Left renal cortex interstitium (tissue), 4 donors: ENCODE results near the gene TRIM51. TPM values are rescaled to one million over a fixed set of nuclear protein-coding genes. Genes with fewer than 3 reads are reported as not detected.
"Not testable (repeated sequence)": the region's sequence is repeated elsewhere in the genome, so short reads cannot be mapped to it uniquely, and the experiment has no call there.

ENCODE experiments used
- DNase-seq, 4 donors: peaks; one replicate each; pipeline ENCODE4 v3.0.0-alpha.2; 2013; ENCODE audit warnings: low read depth in 4 of 4, low spot score in 2 of 4, missing footprints in 1 of 4
- polyA plus RNA-seq, 4 donors: library from polyadenylated mRNA; unstranded; fragments of 120-200 nt; gene quantifications; one replicate each; pipeline ENCODE4 v1.2.1, GENCODE V29; 2013; ENCODE audit not compliant: insufficient read length in 4 of 4

TRIM51 gene
- polyA plus RNA-seq: not detected

GRCh38 chr11:55882997-55883396 is at the start of gene TRIM51:
Gene TRIM51 (plus strand): TSS chr11:55883297. CDS start chr11:55885429, 2,132 bp downstream.
- not testable (repeated sequence) for DNase-seq

GRCh38 chr11:55838452-55838851 is 44.6 kb upstream of the TRIM51 start, which contains the start of gene OR5D16:
Gene OR5D16 (plus strand): TSS chr11:55838752. CDS start chr11:55838752, 0 bp downstream.
- DNase-seq: no peak

- DNase-seq: no peak
Measured at GRCh38 chr11:55847453-55847852, 35.6 kb upstream of the TRIM51 start.

GRCh38 chr11:55849037-55849436 is 34.1 kb upstream of the TRIM51 start:
- no peak for DNase-seq

- no peak for DNase-seq
Measured at GRCh38 chr11:55852141-55852540, 31.0 kb upstream of the TRIM51 start.

GRCh38 chr11:55854704-55855103 is 28.4 kb upstream of the TRIM51 start:
- DNase-seq: no peak

GRCh38 chr11:55867354-55867753 is 15.7 kb upstream of the TRIM51 start:
- not testable (repeated sequence) for DNase-seq

- not testable (repeated sequence) for DNase-seq
Measured at GRCh38 chr11:55872731-55873130, 10.4 kb upstream of the TRIM51 start.

GRCh38 chr11:55873146-55873545 is 10.0 kb upstream of the TRIM51 start:
- DNase-seq: not testable (repeated sequence)

- not testable (repeated sequence) for DNase-seq
Measured at GRCh38 chr11:55884995-55885394, 1.9 kb downstream of the TRIM51 start.

GRCh38 chr11:55885481-55885880 is 2.4 kb downstream of the TRIM51 start:
- not testable (repeated sequence) for DNase-seq

- DNase-seq: no peak
Measured at GRCh38 chr11:55895216-55895615, 12.1 kb downstream of the TRIM51 start.

- DNase-seq: no peak
Measured at GRCh38 chr11:55902308-55902707, 19.2 kb downstream of the TRIM51 start.

GRCh38 chr11:55914482-55914881 is 31.4 kb downstream of the TRIM51 start, which contains the start of gene OR5W2:
Gene OR5W2 (minus strand): TSS chr11:55914582. CDS start chr11:55914582, 0 bp downstream.
- DNase-seq: no peak

GRCh38 chr11:55920537-55920936 is 37.4 kb downstream of the TRIM51 start:
- DNase-seq: no peak

- no peak for DNase-seq
Measured at GRCh38 chr11:55936300-55936699, 53.2 kb downstream of the TRIM51 start, which contains the start of gene OR5I1. Gene OR5I1 (minus strand): TSS chr11:55936400. CDS start chr11:55936400, 0 bp downstream.

Other genes with a start within 250 kb of the TRIM51 start
- under 1 TPM; 0.08 to 0.17 (median 0.12) TPM for gene OR4P4, start 248.2 kb upstream of the TRIM51 start, polyA plus RNA-seq
- gene OR4S2, start 235.0 kb upstream of the TRIM51 start, polyA plus RNA-seq: not detected
- gene OR4C6, start 221.1 kb upstream of the TRIM51 start, polyA plus RNA-seq: not detected
- not detected for gene OR5D13, start 109.9 kb upstream of the TRIM51 start, polyA plus RNA-seq
- not detected for gene OR5D14, start 87.7 kb upstream of the TRIM51 start, polyA plus RNA-seq
- not detected for gene OR5L1, start 71.9 kb upstream of the TRIM51 start, polyA plus RNA-seq
- gene OR5D18, start 63.7 kb upstream of the TRIM51 start, polyA plus RNA-seq: not detected
- not detected for gene OR5L2, start 56.1 kb upstream of the TRIM51 start, polyA plus RNA-seq
- gene OR5D16, start 44.5 kb upstream of the TRIM51 start, polyA plus RNA-seq: not detected
- gene OR5W2, start 31.3 kb downstream of the TRIM51 start, polyA plus RNA-seq: not detected
- not detected for gene OR5I1, start 53.1 kb downstream of the TRIM51 start, polyA plus RNA-seq
- not detected for gene OR10AG1, start 86.6 kb downstream of the TRIM51 start, polyA plus RNA-seq
- not detected for gene OR5F1, start 111.3 kb downstream of the TRIM51 start, polyA plus RNA-seq
- gene OR5AS1, start 144.4 kb downstream of the TRIM51 start, polyA plus RNA-seq: under 1 TPM in 3 of 4 donors, not detected in 1; 0.03 to 0.09 (median 0.09) TPM
- not detected for gene OR8I2, start 210.0 kb downstream of the TRIM51 start, polyA plus RNA-seq
- under 1 TPM in 2 of 4 donors, not detected in 2; 0.07 to 0.08 TPM for gene OR8H2, start 220.4 kb downstream of the TRIM51 start, polyA plus RNA-seq
- gene OR8H3, start 239.1 kb downstream of the TRIM51 start, polyA plus RNA-seq: not detected